D721Med (cell line): Measurements from ENCODE around the gene SLCO3A1.

ENCODE experiments used
- DNase-seq: peaks from one replicate; pipeline ENCODE4 v3.0.0; 2011; ENCODE audit warnings: low spot score; ENCODE audit not compliant: insufficient read length
- FAIRE-seq: peaks from 2 replicates; lab custom pipeline; 2011; peaks lifted over from hg19 to GRCh38; lab: Jason Lieb, UNC
- CTCF ChIP-seq: IDR thresholded peaks from 2 replicates; pipeline ENCODE4 v1.5.1; 2012; ENCODE audit warnings: mild to moderate bottlenecking, control low read depth; ENCODE audit not compliant: insufficient read depth; ENCODE audit errors: missing control alignments

SLCO3A1 gene

GRCh38 chr15:91913560-91913959 lies 60.1 kb downstream of the SLCO3A1 start:
- FAIRE-seq (no peak), DNase-seq (no peak)
- no peak for TF ChIP-seq CTCF

- TF ChIP-seq CTCF: no peak
- no peak for DNase-seq
- FAIRE-seq: no peak
Observed at GRCh38 chr15:91915576-91915975, 62.1 kb downstream of the SLCO3A1 start.

GRCh38 chr15:91916051-91916450 lies 62.5 kb downstream of the SLCO3A1 start:
- no peak for TF ChIP-seq CTCF
- FAIRE-seq: no peak
- no peak for DNase-seq

GRCh38 chr15:91917686-91918360 lies 64.3 kb downstream of the SLCO3A1 start:
- FAIRE-seq: no peak

GRCh38 chr15:91919014-91919534 lies 65.6 kb downstream of the SLCO3A1 start:
- no peak for TF ChIP-seq CTCF
- no peak for DNase-seq
- FAIRE-seq: no peak

More at GRCh38 chr15:91917686-91918360, 64.3 kb downstream of the SLCO3A1 start:
- no peak for TF ChIP-seq CTCF
- DNase-seq: no peak

GRCh38 chr15:91921188-91921842 lies 67.8 kb downstream of the SLCO3A1 start:
- FAIRE-seq: no peak
- no peak for TF ChIP-seq CTCF
- DNase-seq: no peak

GRCh38 chr15:91921843-91922198 lies 68.3 kb downstream of the SLCO3A1 start:
- no peak for FAIRE-seq
- no peak for DNase-seq
- no peak for TF ChIP-seq CTCF
